Natural killer cell treated with Interleukin-12 subunit alpha and Interleukin-12 subunit beta and Interleukin-15 and Interleukin-18, amount 100 ng/mL, for 72 hours (primary cell): ENCODE results near the gene TMEM123. TPM values are rescaled to one million over a fixed set of nuclear protein-coding genes. Genes with fewer than 3 reads are reported as not detected.

Experiments
- ATAC-seq, 2 donors: fragments of 150-1000 bp; cut with Tn5 transposase in 1 of 2; sonication (Bioruptor Pico), chemical (Tn5 transposase) in 1 of 2; 2 replicates each; pipeline ENCODE4 v1.10.0; 2021
- DNase-seq: peaks from one replicate; pipeline ENCODE4 v3.0.0; 2022; ENCODE audit warnings: low spot score
- H3K27ac Mint-ChIP-seq, 2 donors: 1 replicate in 1 of 2; 2 replicates in 1 of 2; pipeline ENCODE4 v1.8.0; 2022; ENCODE audit warnings: mixed read lengths in 2 of 2, mild to moderate bottlenecking in 1 of 2, moderate library complexity in 1 of 2
- H3K27me3 Mint-ChIP-seq, 2 donors: 1 replicate in 1 of 2; 2 replicates in 1 of 2; pipeline ENCODE4 v1.8.0; 2022; ENCODE audit warnings: mixed read lengths in 2 of 2
- H3K36me3 Mint-ChIP-seq: one replicate; pipeline ENCODE4 v1.8.0; 2022; ENCODE audit warnings: mixed read lengths
- H3K4me1 Mint-ChIP-seq, 2 donors: 1 replicate in 1 of 2; 2 replicates in 1 of 2; pipeline ENCODE4 v1.8.0; 2022; ENCODE audit warnings: low read depth in 2 of 2, mixed read lengths in 2 of 2, mild to moderate bottlenecking in 1 of 2
- H3K4me3 Mint-ChIP-seq: one replicate; pipeline ENCODE4 v1.8.0; 2022; ENCODE audit warnings: mixed read lengths
- H3K9me3 Mint-ChIP-seq: 2 replicates; pipeline ENCODE4 v1.8.0; 2022; ENCODE audit warnings: mixed read lengths
- total RNA-seq, 2 donors: library from RNA; stranded (reverse); gene quantifications; one replicate each; pipeline ENCODE4 v1.2.3, GENCODE V29; 2022

Gene TMEM123
- total RNA-seq, 2 donors from 2014 or later: 64.6 to 81.3 TPM

- no peaks in the 10 kb centered on the region for H3K36me3 Mint-ChIP-seq
- no peaks in the 10 kb centered on the region for H3K27me3 Mint-ChIP-seq
- H3K4me1 Mint-ChIP-seq: peaks cover 22 to 34% of the 10 kb centered on the region in 2 donors
- DNase-seq (no peak), ATAC-seq (no peak)
- H3K4me3 Mint-ChIP-seq: no peak overlapping the region
- no peak overlapping the region for H3K27ac Mint-ChIP-seq
- no peaks in the 10 kb centered on the region for H3K9me3 Mint-ChIP-seq
Measured at GRCh38 chr11:102399189-102399588, 53.4 kb downstream of the TMEM123 start.

- H3K36me3 Mint-ChIP-seq: no peaks in the 10 kb centered on the region
- H3K9me3 Mint-ChIP-seq: no peaks in the 10 kb centered on the region
- ATAC-seq: no peak
- H3K27me3 Mint-ChIP-seq: no peaks in the 10 kb centered on the region
- H3K4me1 Mint-ChIP-seq: peaks cover 15 to 26% of the 10 kb centered on the region in 2 donors
- H3K4me3 Mint-ChIP-seq: no peak overlapping the region
- H3K27ac Mint-ChIP-seq: no peak overlapping the region
- no peak for DNase-seq
Measured at GRCh38 chr11:102398297-102398696, 54.3 kb downstream of the TMEM123 start.

GRCh38 chr11:102396708-102397563 is 55.6 kb downstream of the TMEM123 start:
- DNase-seq: no peak
- Mint-ChIP-seq H3K4me1 (peaks cover 15 to 20% of the 10 kb centered on the region in 2 donors), H3K9me3 (no peaks in the 10 kb centered on the region), H3K27me3 (no peaks in the 10 kb centered on the region), H3K27ac (peak overlapping the region; percentile 65 to 71), H3K36me3 (no peaks in the 10 kb centered on the region), H3K4me3 (peak overlapping the region; percentile 39)
- peak; percentile 52 to 86 for ATAC-seq

- no peak for DNase-seq
- no peaks in the 10 kb centered on the region for H3K36me3 Mint-ChIP-seq
- H3K9me3 Mint-ChIP-seq: no peaks in the 10 kb centered on the region
- no peak for ATAC-seq
- no peaks in the 10 kb centered on the region for H3K27me3 Mint-ChIP-seq
- peak overlapping the region; percentile 65 to 71 for H3K27ac Mint-ChIP-seq
- peaks cover 10 to 17% of the 10 kb centered on the region in 2 donors for H3K4me1 Mint-ChIP-seq
- no peak overlapping the region for H3K4me3 Mint-ChIP-seq
Measured at GRCh38 chr11:102395720-102396393, 56.7 kb downstream of the TMEM123 start.

DNA sequence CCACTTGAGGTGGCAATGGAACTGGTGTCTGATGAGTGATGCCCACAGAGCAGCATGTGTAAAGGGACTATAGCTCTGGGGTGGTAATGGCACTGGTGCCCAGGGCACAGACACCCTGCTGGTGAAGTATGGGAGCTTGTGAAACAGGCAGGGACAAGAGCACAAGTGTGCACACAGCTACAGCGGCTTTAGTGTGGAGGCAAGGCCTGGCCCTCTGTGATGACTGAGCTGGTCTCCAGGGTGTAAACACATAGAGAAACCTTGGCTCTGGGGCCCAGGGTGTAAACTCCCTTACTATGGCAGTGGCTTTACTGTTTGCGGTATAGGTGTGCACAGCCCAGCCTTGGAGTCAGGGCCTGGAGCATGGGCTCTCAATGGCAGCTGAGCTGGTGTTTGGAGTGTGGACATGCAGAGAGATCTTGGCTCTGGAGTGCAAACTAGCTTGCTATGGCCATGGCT is 59.3 kb downstream of the TMEM123 start:
- peaks cover 3% of the 10 kb centered on the region for H3K36me3 Mint-ChIP-seq
- H3K27ac Mint-ChIP-seq: peak overlapping the region in 1 of 2 donors; percentile 26
- H3K4me1 Mint-ChIP-seq: peaks cover 10 to 20% of the 10 kb centered on the region in 2 donors
- no peaks in the 10 kb centered on the region for H3K9me3 Mint-ChIP-seq
- no peaks in the 10 kb centered on the region for H3K27me3 Mint-ChIP-seq
- DNase-seq (no peak), ATAC-seq (peak in 1 of 2 donors; percentile 18)
- no peak overlapping the region for H3K4me3 Mint-ChIP-seq

GRCh38 chr11:102391549-102392237 is 60.9 kb downstream of the TMEM123 start:
- no peak overlapping the region for H3K4me3 Mint-ChIP-seq
- no peak for ATAC-seq
- H3K27me3 Mint-ChIP-seq: no peaks in the 10 kb centered on the region
- H3K36me3 Mint-ChIP-seq: peaks cover 6% of the 10 kb centered on the region
- peaks cover 3 to 22% of the 10 kb centered on the region in 2 donors for H3K4me1 Mint-ChIP-seq
- no peak overlapping the region for H3K27ac Mint-ChIP-seq
- no peaks in the 10 kb centered on the region for H3K9me3 Mint-ChIP-seq
- DNase-seq: no peak

DNA sequence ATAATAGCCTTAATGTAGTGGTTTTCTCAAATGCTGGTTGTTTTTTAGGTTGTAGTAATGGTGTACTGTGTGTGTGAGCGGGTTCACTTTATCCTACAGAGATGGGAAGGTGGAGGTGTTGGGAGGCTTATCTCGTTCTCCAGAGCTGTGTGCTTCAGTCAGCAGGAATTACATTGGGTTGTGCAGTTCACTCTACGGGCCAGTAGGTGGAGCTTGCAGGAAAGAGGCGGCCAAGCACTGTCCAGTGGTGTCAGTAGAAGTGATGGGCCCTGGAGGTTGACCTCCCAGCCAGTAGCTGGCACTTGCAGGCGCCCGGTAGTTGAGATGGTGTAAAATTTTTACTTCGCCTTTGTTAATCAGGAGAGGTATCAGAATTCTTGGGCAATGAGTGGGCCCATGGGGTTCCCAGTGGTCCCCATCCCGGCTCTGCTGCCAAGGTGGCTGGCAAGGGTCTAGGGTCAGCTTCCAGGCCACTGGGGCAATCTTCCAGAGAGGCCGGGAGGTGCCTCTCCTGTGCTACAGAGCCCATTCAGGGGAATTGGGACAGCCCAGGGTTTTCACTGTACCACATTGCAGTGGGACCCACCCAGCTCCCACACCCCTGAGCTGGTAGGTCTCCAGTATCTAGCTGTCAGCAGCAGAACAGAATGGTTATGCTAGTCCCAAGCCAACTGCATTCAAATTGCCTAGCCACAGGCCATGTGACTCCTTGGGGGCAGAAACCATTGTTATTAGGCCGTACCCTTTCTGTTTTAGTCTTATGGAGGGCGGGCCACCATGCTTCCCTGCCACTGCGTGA is 61.7 kb downstream of the TMEM123 start:
- Mint-ChIP-seq H3K36me3 (peaks cover 6% of the 10 kb centered on the region), H3K27ac (peak overlapping the region in 1 of 2 donors; percentile 24), H3K9me3 (no peaks in the 10 kb centered on the region), H3K27me3 (no peaks in the 10 kb centered on the region), H3K4me3 (no peak overlapping the region), H3K4me1 (peaks cover 0 to 20% of the 10 kb centered on the region in 2 donors)
- peak; percentile 82 to 88 for ATAC-seq
- DNase-seq: peak; percentile 75

GRCh38 chr11:102389253-102389652 is 63.3 kb downstream of the TMEM123 start:
- H3K27me3 Mint-ChIP-seq: no peaks in the 10 kb centered on the region
- peaks cover 0 to 18% of the 10 kb centered on the region in 2 donors for H3K4me1 Mint-ChIP-seq
- DNase-seq: no peak
- no peak overlapping the region for H3K4me3 Mint-ChIP-seq
- ATAC-seq: no peak
- H3K36me3 Mint-ChIP-seq: peaks cover 6% of the 10 kb centered on the region
- H3K27ac Mint-ChIP-seq: no peak overlapping the region
- no peaks in the 10 kb centered on the region for H3K9me3 Mint-ChIP-seq

- no peak overlapping the region for H3K27ac Mint-ChIP-seq
- no peak overlapping the region for H3K4me3 Mint-ChIP-seq
- ATAC-seq (no peak), DNase-seq (no peak)
- H3K9me3 Mint-ChIP-seq: no peaks in the 10 kb centered on the region
- H3K27me3 Mint-ChIP-seq: no peaks in the 10 kb centered on the region
- peaks cover 6% of the 10 kb centered on the region for H3K36me3 Mint-ChIP-seq
- H3K4me1 Mint-ChIP-seq: peaks cover 0 to 11% of the 10 kb centered on the region in 2 donors
Measured at GRCh38 chr11:102387043-102387781, 65.4 kb downstream of the TMEM123 start.

DNA sequence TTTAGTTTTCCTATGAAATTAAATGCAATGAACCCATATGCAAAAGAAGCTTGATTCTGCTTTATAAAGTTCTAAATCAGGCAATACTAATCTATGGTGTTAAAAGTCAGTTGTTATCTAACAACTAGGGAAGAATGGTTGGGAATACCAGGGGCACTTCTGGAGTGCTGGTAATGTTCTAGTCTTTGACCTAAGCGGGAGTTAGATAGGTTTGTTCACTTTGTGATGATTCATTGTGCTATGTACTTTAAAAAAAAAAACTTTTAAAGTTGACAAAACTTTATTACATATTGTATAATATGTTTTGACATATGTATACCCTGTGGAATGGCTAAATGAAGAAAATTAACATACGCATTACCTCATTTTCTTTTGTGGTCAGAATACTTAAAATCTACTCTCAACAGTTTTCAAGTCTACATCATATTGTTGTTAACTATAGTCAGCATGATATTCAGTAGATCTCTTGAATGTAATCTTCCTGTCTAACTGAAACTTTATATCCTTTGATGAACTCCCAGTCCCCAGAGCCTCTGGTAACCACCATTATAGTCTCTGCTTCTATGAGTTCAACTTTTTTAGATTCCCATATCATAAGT is 66.3 kb downstream of the TMEM123 start:
- H3K9me3 Mint-ChIP-seq: no peaks in the 10 kb centered on the region
- no peak for DNase-seq

DNA sequence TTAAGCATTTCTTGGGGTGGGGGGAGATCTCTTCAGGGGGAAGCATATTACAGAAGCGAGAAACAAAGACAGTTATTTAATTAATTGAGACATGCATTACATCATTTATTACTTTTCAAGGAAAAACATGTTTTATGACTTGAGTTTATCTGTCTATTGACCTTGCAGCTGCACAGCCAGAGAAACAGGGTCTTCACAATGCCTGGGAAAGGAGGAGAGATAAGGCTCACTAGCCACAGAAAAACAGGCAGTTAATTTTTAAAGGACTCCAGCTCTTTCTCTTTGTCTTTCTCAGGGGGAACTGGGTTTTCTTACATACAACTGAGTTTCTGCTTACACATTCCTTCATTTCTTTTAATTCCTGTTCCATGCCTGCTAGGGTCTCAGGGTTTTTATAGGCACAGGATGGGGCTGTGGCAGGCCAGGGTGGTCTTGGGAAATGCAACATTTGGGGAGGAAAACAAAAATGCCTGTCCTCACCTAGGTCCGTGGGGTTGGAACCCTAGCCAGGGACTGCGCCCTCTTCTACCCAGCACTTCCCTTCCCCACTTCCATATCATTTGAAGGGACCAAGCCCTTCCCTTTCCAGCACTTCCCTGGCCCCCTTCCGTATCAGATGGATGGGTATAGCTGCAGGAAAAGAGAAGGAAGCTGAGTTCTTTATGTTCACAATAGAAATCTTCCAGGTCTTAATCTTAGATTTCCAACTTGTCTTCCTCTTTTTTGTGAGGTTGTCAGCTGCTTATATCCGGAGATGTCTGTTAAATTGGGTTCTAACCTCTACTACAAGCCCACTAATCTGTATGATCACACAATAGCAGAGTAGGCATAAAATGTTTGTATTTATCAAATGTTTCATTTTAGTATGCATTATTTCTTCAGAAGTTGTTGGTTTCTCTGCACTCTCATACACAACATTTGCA is 67.2 kb downstream of the TMEM123 start:
- no peaks in the 10 kb centered on the region for H3K9me3 Mint-ChIP-seq
- DNase-seq (no peak), ATAC-seq (no peak)
- H3K27me3 Mint-ChIP-seq: no peaks in the 10 kb centered on the region
- H3K36me3 Mint-ChIP-seq: peaks cover 13% of the 10 kb centered on the region
- no peak overlapping the region for H3K4me3 Mint-ChIP-seq
- H3K4me1 Mint-ChIP-seq: peaks cover 0 to 7% of the 10 kb centered on the region in 2 donors
- H3K27ac Mint-ChIP-seq: no peak overlapping the region

More for the DNA sequence above, 66.3 kb downstream of the TMEM123 start:
- H3K4me1 Mint-ChIP-seq: peaks cover 0 to 8% of the 10 kb centered on the region in 2 donors
- no peaks in the 10 kb centered on the region for H3K27me3 Mint-ChIP-seq
- ATAC-seq: no peak
- H3K4me3 Mint-ChIP-seq: no peak overlapping the region
- H3K27ac Mint-ChIP-seq: no peak overlapping the region
- peaks cover 6% of the 10 kb centered on the region for H3K36me3 Mint-ChIP-seq
